Activated T-cell treated with anti-CD3 and anti-CD28 coated beads for 48 hours (primary cell): ENCODE measurements around the gene TCF12.
"Not testable (repeated sequence)": the region's sequence is repeated elsewhere in the genome, so short reads cannot be mapped to it uniquely, and the experiment has no call there.

Experiments
- DNase-seq: peaks from one replicate; pipeline ENCODE4 v3.0.0-alpha.2; 2020; ENCODE audit warnings: low read depth

TCF12 gene

DNA sequence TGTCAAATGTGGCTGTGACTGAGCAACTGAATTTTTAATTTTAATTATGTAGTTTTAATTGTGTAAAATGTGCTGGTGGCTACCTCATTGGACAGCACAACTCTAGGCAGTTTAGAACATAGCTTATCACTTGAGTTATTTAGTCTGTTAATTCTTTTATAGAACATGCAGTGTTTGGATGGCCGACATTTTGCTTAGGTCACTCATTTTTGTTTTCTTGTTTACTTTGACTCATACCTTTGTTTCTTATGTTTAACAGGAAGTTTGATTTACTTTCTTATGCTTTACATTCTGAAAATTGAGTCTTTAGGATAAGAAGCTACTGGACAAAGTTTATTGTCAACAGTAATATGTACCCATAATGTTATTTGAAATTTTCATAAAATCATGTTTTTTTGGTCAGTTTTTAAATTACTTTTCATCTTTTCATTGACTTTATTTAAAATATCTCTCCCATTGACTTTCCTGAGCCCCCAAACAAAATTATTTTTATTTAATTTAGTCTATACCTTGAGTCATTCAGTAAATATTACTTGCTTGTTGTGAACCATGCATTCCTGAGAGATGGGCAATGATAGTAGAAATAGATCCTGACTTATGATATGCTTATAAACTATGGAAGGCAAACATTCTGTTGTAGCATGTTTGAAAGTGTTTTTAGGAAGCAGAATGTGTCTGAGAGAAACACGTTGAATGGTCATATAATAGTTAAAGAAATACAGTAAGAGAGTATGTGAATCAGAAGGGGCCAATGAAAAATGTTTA, 60.6 kb downstream of the TCF12 start:
- DNase-seq = no peak

- no peak for DNase-seq
Measured at GRCh38 chr15:56980473-56980872, 62.0 kb downstream of the TCF12 start.

GRCh38 chr15:56981160-56981559, 62.7 kb downstream of the TCF12 start:
- DNase-seq = no peak

- no peak for DNase-seq
Measured at GRCh38 chr15:56982987-56983386, 64.5 kb downstream of the TCF12 start.

DNA sequence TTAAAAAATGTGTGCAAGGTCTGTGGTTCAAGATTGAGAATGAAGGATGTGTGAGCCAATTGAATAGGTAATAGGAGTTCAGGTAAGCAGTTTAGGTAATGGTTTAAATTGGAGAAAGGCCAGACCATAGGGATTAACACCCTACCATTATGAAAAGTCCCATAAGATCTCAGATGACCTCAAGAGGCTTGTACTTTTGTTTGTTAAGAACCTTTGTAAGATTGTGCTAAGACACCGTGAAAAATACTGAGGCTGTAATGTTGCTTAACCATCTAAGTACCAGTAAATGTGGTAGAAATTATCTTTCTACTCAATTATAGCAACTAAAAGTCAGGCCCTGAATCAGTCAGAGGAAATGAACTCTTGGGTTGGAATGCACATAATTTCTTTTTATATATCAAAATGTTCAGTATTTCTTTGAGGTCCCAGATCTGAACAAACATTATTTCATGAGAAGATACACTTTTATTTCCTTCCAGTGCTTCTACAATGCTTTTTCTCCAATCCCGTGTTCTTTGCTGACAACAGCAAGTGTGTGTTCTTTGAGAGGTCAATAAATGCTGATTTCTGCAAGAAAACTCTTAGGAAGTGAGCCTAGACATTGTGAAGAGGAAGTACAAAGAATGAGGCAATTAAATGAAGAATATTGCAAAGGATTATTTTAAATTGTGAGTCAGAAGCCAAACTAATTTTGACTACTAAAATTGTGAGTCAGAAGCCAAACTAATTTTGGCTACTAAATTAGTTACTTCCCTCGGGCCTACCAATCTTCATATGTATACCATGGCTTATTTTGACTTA, 66.4 kb downstream of the TCF12 start:
- no peak for DNase-seq

DNA sequence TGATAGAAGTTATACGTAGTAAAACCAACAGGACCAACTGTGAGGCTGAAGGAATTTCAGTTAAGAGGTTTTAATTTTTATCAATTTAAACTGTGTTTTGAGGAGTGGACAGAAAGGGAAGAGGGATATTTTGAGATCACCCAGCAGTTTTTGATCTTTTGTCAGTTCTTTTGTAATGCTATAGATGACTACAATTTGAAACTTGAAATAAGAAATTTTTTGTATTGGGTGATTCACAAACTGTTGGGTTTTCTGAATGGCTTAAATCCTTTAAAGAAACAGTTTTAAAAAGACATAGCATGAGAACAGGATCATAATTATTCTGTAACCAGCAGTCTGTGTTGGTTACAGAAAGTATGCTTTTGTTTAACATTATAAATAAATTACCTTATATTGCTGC, 67.4 kb downstream of the TCF12 start:
- DNase-seq = no peak

- no peak for DNase-seq
Measured at GRCh38 chr15:56987286-56987685, 68.8 kb downstream of the TCF12 start.

GRCh38 chr15:56988219-56988618, 69.8 kb downstream of the TCF12 start:
- DNase-seq = no peak

DNA sequence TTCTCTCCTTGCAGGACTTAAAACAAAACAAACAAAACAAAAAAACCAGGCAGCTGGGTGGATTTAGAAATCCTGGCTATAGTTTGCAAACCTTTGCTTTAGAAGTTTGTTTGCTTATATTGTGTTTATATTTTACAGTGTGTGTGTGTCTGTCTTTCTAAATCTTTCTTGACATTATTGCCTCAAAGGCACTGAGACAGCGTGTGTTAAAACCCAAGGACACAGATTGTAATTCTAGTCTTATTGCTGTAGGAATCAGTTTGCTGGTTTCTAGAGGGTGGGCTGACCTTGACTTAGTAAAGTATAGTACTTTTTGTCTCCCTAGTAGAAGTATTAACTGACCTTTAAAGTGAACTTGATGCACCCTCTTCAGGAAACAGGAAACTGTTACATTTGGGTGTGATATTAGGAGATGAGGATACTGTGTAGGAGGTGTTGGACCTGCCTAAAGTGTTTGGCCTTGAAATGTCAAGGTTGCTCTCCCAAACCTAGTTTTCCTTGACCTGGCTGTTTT, 71.0 kb downstream of the TCF12 start:
- DNase-seq = no peak

- DNase-seq = no peak
Measured at GRCh38 chr15:56991017-56991416, 72.6 kb downstream of the TCF12 start.

DNA sequence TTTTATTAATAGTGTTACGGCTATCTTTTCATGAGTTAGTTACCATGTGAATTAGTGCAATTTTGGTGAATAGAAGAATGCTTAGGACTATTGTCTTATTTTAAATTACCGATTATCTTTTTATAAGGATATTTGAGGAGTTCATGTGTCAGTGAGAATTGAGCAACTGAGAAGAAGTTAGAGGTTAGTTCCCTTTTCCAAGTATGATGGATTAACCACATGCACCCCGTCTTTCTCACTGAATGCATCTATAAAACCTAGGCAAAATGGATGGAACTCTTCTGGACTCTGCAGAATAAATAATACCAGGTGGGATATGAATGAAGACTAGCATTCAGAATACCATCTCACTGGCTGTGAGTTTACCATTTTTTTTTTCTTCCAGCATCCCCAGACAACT, 74.3 kb downstream of the TCF12 start:
- DNase-seq = no peak

DNA sequence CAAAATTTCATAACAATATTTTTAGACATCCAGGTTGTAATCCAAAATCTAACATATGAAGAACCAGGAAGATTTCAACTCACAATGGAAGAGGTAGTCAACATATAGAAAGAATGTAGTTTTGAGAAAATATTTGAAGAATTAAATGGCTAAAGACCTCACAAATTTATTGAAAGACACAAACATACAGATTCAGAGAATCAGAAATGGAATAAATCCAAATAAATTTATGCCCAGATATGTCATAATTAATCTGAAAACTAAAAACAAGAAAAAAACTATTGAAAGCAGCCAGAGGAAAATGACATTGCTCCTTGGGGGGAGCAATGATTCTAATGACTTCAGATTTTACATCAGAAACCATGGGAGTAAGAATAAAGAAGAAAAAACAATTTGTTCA, 75.8 kb downstream of the TCF12 start:
- DNase-seq = no peak

GRCh38 chr15:56996093-56996492, 77.6 kb downstream of the TCF12 start:
- DNase-seq = no peak

DNA sequence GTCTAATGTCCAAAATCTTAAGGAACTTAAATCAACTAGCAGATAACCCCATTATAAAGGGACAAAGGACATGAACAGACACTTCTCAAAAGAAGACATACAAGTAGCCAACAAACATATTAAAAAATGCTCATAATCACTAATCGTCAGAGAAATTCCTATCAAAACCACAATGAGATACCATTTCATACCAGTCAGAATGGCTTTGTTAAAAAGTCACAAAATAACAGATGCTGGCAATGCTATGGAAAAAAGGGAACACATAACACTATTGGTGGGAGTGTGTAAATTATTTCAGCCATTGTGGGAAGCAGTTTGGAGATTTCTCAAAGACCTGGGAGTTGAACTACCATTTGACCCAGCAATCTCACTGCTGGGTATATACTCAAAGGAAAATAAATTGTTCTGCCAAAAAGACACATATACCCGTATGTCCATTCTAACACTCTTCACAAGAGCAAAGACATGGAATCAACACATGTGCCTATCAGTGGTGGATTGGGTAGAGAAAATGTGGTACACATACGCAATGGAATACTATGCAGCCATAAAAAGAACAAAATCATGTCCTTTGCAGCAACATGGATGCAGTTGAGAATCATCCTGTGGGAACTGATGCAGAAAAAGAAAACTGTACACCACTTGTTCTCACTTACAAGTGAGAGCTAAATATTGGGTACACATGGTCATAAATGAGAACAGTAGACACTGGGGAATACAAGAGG, 78.5 kb downstream of the TCF12 start:
- DNase-seq = no peak

DNA sequence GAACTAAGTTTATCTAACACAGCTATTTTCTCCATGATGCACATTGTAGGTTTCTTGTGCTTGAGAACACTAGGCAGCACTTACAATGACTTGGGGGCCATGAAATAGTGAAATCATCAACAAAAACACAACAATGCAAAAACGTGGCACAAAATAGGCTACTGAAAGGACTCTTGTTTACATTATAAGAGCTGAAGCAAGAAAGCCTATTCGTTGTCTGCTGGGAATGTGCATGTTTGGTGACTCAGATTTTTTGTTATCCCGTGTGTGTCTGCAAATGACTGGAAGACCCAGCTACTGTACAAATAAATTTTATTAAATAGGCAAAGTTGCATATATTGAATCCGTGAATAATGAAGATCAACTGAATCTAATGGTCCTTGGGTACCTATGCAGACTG, 85.0 kb downstream of the TCF12 start:
- no peak for DNase-seq

GRCh38 chr15:57005244-57005643, 86.8 kb downstream of the TCF12 start:
- no peak for DNase-seq

GRCh38 chr15:57007797-57008196, 89.4 kb downstream of the TCF12 start:
- DNase-seq = not testable (repeated sequence)

DNA sequence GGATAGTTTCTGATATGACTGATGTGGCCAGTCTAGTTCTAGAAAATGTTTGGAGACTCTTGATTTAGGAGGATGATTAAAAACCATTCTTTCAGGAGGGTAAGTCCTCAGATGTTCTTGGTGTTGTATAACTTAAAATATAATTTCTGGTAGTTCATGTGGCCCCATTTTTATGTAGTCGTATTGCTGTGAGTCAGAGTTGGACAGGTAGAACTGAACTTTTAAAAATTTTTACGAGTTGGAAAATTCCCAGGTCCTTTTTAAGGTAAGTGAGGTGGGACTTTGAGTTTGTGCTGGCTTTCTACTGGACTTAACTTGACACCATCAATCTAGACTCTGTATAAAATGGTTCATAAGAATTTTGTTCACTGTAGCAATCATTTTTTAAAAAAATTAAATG, 92.3 kb downstream of the TCF12 start:
- DNase-seq = no peak

DNA sequence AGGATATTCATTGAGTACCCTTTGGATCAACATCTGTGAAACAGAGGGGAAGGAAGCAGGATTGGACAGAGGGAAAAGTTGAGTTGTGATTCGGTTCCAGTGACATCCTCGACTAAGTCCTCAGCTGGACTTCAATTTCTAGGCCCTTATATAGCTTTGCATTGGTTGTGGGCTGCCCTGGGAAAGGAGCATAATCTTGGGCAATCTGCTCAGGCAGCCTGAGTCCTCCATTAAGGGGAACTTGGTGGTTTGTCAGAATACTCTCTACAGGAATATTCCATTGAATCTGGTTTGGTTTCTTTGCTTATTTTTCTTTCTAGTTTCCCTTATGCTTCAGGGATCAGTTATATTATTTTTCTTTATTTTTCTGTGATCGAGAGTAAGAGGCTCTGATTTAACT, 94.1 kb downstream of the TCF12 start:
- no peak for DNase-seq

- DNase-seq = not testable (repeated sequence)
Measured at GRCh38 chr15:57014896-57015295, 96.5 kb downstream of the TCF12 start.

- DNase-seq = no peak
Measured at GRCh38 chr15:57015360-57015759, 96.9 kb downstream of the TCF12 start.

DNA sequence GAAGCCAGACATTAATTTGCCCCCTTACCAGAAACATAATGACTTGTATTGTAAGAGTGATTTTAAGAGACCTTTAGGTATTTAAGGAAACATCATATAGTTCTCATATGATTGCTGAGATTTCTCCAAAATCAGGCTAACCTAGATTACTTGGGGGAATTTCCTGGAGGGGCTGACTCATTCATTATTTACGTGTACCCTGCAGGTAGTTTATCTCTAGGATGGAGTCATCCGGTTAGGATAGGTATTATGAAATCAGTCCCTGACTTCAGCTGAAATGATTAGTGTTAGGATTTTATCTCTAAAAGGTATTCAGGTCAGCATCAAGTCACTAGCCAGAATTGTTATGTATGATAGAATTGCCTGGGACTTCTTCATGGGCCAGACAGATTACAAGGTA, 97.5 kb downstream of the TCF12 start:
- DNase-seq = no peak

DNA sequence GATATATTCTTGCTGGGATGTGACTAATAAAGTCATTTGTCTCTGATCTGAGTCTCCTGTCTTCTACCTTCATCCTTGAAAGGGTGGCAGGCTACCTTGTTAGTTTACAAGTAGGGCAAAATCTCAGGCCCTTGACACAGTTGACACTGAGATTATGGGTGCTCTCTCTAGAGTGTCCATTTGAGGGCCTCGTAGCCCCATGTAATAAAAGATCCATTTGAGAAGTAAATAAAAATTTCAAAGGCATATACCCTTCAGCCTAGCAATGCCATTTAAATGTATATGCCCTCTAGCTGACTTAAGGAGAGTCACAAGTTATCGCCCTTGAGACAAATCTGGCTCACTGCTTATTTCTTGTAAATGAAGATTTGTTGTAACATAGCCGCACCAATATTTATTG, 98.6 kb downstream of the TCF12 start:
- DNase-seq = no peak
